ENCODE results near the gene FBXO48. TPM values are rescaled to one million over a fixed set of nuclear protein-coding genes. Genes with fewer than 3 reads are reported as not detected.

The FBXO48 gene
- total and polyA plus RNA-seq, 2 of the 8 experiments (the other 6 are each of a cell fraction or from before 2014, with no cell fraction given), result 1.1 to 1.5 TPM

DNA sequence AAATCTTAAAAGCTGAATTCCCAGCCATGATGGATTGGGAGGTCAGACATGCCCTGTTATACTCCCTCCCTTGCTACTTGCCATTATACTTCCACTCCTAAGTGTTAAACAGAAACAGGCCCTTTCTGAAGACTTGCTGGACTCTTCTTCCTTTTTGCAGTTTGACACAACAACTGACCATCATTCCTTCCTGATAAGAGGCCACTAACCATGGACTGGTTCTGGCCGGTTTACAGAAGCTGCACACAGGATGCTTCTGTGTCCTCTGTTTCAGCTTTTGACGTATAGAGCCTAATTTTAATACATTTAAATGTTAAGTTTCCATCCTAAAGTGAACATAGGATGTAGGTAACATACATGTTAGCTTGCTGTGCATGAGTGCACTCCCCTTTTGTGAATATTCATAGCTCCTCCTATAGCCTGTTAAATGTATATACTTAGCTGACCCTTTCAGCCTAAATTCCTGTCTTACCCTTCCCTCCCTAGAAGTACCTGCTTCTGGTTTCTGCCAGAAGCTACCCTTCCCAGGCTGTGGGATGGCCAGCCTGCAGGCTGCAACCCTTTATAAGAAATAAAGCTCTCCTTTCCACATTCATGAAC lies 13.2 kb downstream of the FBXO48 start:
- DNase-seq (ENCODE audit: low read depth in 1 of 2, low spot score in 2 of 2) (no peak), FAIRE-seq (no peak)
- no peaks in the 10 kb centered on the region for H3K27me3 ChIP-seq (replicated peaks in 1 of 4; ENCODE audit: control insufficient read depth in 3 of 4, extremely low read depth in 1 of 4, insufficient read depth in 3 of 4, low read length in 3 of 4)
- H4K5ac ChIP-seq (ENCODE audit: insufficient read length, low read depth, low read length), result no peak overlapping the region
- no peak overlapping the region for H4K91ac ChIP-seq (replicated peaks; ENCODE audit: insufficient read length, low read length)
- no peaks in the 10 kb centered on the region for H3K9me3 ChIP-seq (ENCODE audit: insufficient read depth in 2 of 2, low read depth in 1 of 2, low read length in 1 of 2)
- POLR2A ChIA-PET (ENCODE audit: partially characterized antibody), result no interaction called here
- no peak overlapping the region for H2AK5ac ChIP-seq (ENCODE audit: low read depth, low read length)
- H3K4ac ChIP-seq (replicated peaks; ENCODE audit: insufficient read length, low read depth, low read length), result no peak overlapping the region
- no peak overlapping the region for H3K14ac ChIP-seq (ENCODE audit: insufficient read length)
- no peak overlapping the region for H3K18ac ChIP-seq (ENCODE audit: extremely low read depth, low read length)
- no peak overlapping the region for H2BK15ac ChIP-seq (ENCODE audit: low read length)
- H3K4me2 ChIP-seq (ENCODE audit: insufficient read depth in 1 of 2, low read depth in 2 of 2, low read length in 2 of 2), result no peak overlapping the region
- no peak overlapping the region for H3K4me3 ChIP-seq (ENCODE audit: extremely low read depth in 1 of 4, insufficient read depth in 2 of 4, low read depth in 3 of 4, low read length in 4 of 4)
- no peak overlapping the region for H3K23ac ChIP-seq (ENCODE audit: insufficient read length)
- no peaks in the 10 kb centered on the region for H4K20me1 ChIP-seq (replicated peaks in 1 of 2; ENCODE audit: control insufficient read depth in 1 of 2, insufficient read depth in 2 of 2, low read length in 2 of 2)
- no peak overlapping the region for H4K8ac ChIP-seq (ENCODE audit: extremely low read depth, insufficient read depth, low read length)
- 82% methylated on average over 2 of the region's 2 CpGs; no CpG with 5 or more reads in 1 of the 2 experiments for WGBS, 2 experiments (ENCODE audit: extremely low coverage in 1 of 2, insufficient coverage in 1 of 2, insufficient read length in 1 of 2, insufficient replicate concordance in 2 of 2, low coverage in 1 of 2, low lambda C conversion rate in 2 of 2, missing lambda C conversion rate in 1 of 2)
- no peaks in the 10 kb centered on the region for H3K23me2 ChIP-seq (ENCODE audit: low read depth, low read length)
- H3K4me1 ChIP-seq (replicated peaks in 1 of 4; ENCODE audit: control insufficient read depth in 3 of 4, insufficient read depth in 4 of 4, low read length in 3 of 4), result no peaks in the 10 kb centered on the region
- H2BK5ac ChIP-seq (ENCODE audit: low read depth, low read length), result no peak overlapping the region
- H2BK12ac ChIP-seq (ENCODE audit: low read depth, low read length), result no peak overlapping the region
- CTCF ChIA-PET (ENCODE audit: partially characterized antibody), result interaction anchor here (0.8 to 2.5 kb wide), 4 partner anchors 9 to 14 kb away, joined by 3 to 12 read pairs (median 4); no protein-coding TSS in a partner anchor
- no peak overlapping the region for H2BK20ac ChIP-seq (ENCODE audit: low read length)
- no peak overlapping the region for H3K27ac ChIP-seq (ENCODE audit: low read depth, low read length)
- no peaks in the 10 kb centered on the region for H3K36me3 ChIP-seq (ENCODE audit: control insufficient read depth in 2 of 4, insufficient read depth in 4 of 4, low read length in 3 of 4)
- H3K79me2 ChIP-seq (ENCODE audit: control insufficient read depth in 1 of 2, insufficient read depth in 2 of 2, low read length in 2 of 2), result no peaks in the 10 kb centered on the region
- no peak overlapping the region for H2BK120ac ChIP-seq (replicated peaks; ENCODE audit: low read depth, low read length)
- no peak overlapping the region for H3K56ac ChIP-seq (replicated peaks; ENCODE audit: insufficient read length, low read depth, low read length)
- no peak overlapping the region for H3K9ac ChIP-seq (replicated peaks in 1 of 4; ENCODE audit: extremely low read depth in 1 of 4, low read depth in 3 of 4, low read length in 3 of 4)
- TF ChIP-seq E2F6 (IDR thresholded peaks at IDR 0.05), result no peak
- TF ChIP-seq BACH1 (IDR thresholded peaks at IDR 0.05; ENCODE audit: low read length), result no peak
- no peak for TF ChIP-seq ZNF274 (IDR thresholded peaks at IDR 0.05; ENCODE audit: borderline replicate concordance, extremely low read depth, low read length)
- no peak for TF ChIP-seq CBX8 (IDR thresholded peaks at IDR 0.05; ENCODE audit: borderline replicate concordance, low read depth, low read length)
- no peak for TF ChIP-seq CREB1 (IDR thresholded peaks at IDR 0.05)
- H2AFZ ChIP-seq (ENCODE audit: low read length), result peak overlapping the region; percentile 6; the same call in 1 of the 2 replicates
- H3K79me1 ChIP-seq (ENCODE audit: low read depth, low read length), result no peaks in the 10 kb centered on the region
